Measurements from ENCODE around the gene PIEZO2.

PIEZO2 gene

GRCh38 chr18:10995550-10995949 lies 153.8 kb downstream of the PIEZO2 start:
- in situ Hi-C loops (cut with MboI; ENCODE audit: low sequenced_read_pairs) = no loop called here

GRCh38 chr18:10989486-10989885 lies 159.9 kb downstream of the PIEZO2 start:
- in situ Hi-C loops (cut with MboI; ENCODE audit: low sequenced_read_pairs) = no loop called here

GRCh38 chr18:10985689-10986088 lies 163.7 kb downstream of the PIEZO2 start:
- in situ Hi-C loops (cut with MboI; ENCODE audit: low sequenced_read_pairs) = no loop called here

- in situ Hi-C loops (cut with MboI; ENCODE audit: low sequenced_read_pairs) = no loop called here
These were observed 170.0 kb downstream of the PIEZO2 start for GRCh38 chr18:10979411-10979810.

DNA sequence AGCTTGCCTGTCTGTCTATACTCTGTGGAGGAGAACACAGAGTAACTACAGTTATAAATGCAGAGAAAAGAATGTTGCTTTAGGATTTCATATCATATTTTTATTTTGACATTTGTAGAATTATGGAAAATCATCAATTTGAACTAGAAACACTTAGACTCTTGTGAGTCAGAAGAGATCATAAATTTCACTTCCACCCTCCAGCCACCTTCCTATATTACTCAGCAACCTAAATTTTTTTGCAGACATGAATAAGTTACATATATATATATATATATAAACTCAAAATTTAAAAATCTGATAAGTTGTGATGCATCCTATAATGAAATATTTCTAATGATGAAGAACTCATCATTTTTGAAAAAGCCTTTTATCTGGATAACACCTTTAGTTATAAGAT lies 172.3 kb downstream of the PIEZO2 start:
- in situ Hi-C loops (cut with MboI; ENCODE audit: low sequenced_read_pairs) = no loop called here

GRCh38 chr18:10973567-10974203 lies 175.7 kb downstream of the PIEZO2 start:
- in situ Hi-C loops (cut with MboI; ENCODE audit: low sequenced_read_pairs) = no loop called here

GRCh38 chr18:10971717-10972116 lies 177.7 kb downstream of the PIEZO2 start:
- in situ Hi-C loops (cut with MboI; ENCODE audit: low sequenced_read_pairs) = no loop called here

GRCh38 chr18:10965119-10965518 lies 184.2 kb downstream of the PIEZO2 start:
- in situ Hi-C loops (cut with MboI; ENCODE audit: low sequenced_read_pairs) = no loop called here

- in situ Hi-C loops (cut with MboI; ENCODE audit: low sequenced_read_pairs) = no loop called here
These were observed 195.7 kb downstream of the PIEZO2 start for GRCh38 chr18:10953672-10954071.

GRCh38 chr18:10951631-10952544 lies 197.5 kb downstream of the PIEZO2 start:
- in situ Hi-C loops (cut with MboI; ENCODE audit: low sequenced_read_pairs) = no loop called here

GRCh38 chr18:10950876-10951630 lies 198.3 kb downstream of the PIEZO2 start:
- in situ Hi-C loops (cut with MboI; ENCODE audit: low sequenced_read_pairs) = no loop called here

DNA sequence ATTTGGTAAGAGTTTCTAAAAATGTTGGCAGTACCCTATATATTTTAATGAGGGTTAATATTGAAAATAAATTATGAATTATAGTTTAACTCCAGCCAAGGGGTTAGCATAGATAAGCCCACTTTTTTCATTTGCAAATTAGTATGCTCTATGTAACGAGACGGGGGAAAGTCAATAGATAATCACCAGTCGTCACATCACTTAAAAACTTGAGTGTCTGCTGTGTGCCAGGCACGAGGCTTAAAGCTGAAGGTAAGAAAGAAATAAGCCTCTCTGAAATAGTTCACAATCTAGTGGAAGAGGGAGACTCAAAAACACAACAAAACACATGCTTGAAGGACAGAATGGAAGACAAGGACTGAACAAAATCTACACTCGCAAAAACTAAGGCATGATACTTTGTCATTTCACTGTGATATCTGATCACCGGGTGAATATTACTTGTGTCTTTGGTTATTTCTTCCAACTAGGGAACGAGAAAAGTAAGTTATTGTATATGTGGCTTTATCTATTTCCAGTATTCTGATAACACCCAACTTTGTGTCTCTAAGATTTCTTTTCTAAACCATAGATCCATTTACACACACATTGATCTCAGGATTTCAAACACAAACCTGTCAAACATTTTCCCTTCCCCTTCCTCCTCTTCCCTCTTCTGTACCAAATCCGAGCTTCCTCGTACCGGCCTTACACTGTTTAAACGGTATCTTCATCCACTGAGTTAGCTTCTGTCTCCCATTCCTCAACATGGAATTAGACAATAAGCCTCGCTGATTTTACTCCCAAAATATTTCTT lies 199.1 kb downstream of the PIEZO2 start:
- in situ Hi-C loops (cut with MboI; ENCODE audit: low sequenced_read_pairs) = no loop called here

DNA sequence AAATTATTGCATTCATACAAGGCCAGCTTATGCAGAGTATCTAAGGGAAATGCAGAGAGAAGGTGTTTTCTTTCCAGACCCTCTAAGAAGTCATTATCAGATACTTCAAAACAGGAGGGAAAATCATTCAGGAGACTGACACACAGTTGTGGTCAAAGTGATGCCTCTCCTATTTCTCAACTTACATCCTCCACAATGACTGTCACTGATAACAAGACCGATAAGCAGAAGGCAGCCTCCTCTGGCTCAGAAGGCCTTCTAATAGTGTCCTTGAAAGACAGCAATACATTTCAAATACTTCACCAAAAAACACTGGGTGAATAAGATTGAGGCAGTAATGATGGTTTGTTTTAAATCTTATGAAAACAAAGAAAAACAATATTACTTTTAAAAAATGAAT lies 199.7 kb downstream of the PIEZO2 start:
- in situ Hi-C loops (cut with MboI; ENCODE audit: low sequenced_read_pairs) = no loop called here

DNA sequence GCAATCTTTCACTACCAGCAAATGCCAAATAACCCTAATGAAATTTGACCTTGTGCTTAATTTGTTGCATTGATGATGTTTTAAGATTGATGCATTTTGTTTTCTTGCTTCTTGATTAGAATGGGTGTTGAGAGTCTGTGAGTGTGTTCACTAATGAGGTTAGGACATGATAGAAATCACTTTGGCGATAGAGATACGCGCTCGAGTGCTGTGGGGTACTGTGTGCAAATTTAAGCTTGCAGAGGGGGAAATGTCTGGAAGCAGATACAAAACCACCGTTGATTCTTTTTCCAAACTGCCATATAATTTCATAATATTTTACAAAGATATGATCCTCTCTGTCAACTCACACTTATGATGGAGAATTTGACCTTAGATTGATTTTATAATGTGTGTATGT lies 200.9 kb downstream of the PIEZO2 start:
- in situ Hi-C loops (cut with MboI; ENCODE audit: low sequenced_read_pairs) = no loop called here

GRCh38 chr18:10946058-10946457 lies 203.3 kb downstream of the PIEZO2 start:
- in situ Hi-C loops (cut with MboI; ENCODE audit: low sequenced_read_pairs) = no loop called here

GRCh38 chr18:10942998-10943397 lies 206.4 kb downstream of the PIEZO2 start:
- in situ Hi-C loops (cut with MboI; ENCODE audit: low sequenced_read_pairs) = no loop called here

- in situ Hi-C loops (cut with MboI; ENCODE audit: low sequenced_read_pairs) = no loop called here
These were observed 209.5 kb downstream of the PIEZO2 start for GRCh38 chr18:10939822-10940221.

DNA sequence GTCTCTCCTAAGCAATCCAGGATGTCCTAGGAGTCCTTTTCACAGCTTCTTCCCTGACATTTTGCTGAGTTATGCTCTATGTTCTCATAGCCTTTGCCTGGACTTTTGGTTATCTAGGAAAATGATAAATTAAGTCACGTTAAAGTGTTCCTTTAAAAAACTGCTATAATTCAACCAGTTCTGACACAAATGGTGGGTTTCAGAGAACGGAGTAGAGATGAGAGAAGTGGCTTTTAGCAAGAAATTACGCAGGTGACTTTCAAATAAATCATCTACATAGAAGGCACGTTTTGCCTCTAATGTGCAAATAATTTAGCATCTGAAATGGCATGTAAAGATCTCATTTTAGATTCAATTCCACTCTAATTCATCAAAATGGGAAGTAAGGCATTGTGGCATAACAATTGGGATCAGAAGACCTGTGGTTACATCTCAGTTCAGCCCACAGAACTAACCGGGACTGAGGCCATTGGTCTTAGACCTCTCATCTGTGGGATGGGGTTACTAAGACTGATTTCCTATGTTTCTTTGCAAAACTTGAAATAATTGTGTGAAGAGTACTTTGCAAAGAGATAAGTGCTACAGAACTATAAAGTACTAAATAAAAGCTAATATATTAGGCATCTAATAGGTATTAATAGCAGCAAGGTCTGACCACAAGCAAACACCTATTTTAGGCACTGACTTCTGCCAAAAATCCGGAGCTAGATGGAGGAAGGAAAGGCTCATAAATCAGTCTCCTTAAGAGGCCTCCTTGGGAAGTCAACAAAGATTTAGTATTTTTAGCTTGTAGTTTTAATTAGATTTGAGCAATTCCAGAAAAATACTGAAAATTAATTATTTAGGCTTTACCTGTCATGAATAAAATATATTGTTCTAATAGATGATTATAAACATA lies 211.4 kb downstream of the PIEZO2 start:
- in situ Hi-C loops (cut with MboI; ENCODE audit: low sequenced_read_pairs) = no loop called here

- in situ Hi-C loops (cut with MboI; ENCODE audit: low sequenced_read_pairs) = no loop called here
These were observed 213.0 kb downstream of the PIEZO2 start for GRCh38 chr18:10936176-10937053.

Data from HL-60/S4 (cell line).